ENCODE results near the gene DCLK1.

- TF ChIP-seq CTCF (IDR thresholded peaks at IDR 0.05 in 2 of 3, conservative IDR thresholded peaks at IDR 0.05 in 1 of 3; ENCODE audit: control insufficient read depth in 2 of 3, extremely low read depth in 1 of 3, insufficient read depth in 1 of 3, low read depth in 3 of 3, low read length in 3 of 3) (no peak), USF1 (IDR thresholded peaks at IDR 0.05; ENCODE audit: borderline replicate concordance, extremely low read length, insufficient read depth, low read depth, low read length) (no peak), POLR2A (IDR thresholded peaks at IDR 0.05; ENCODE audit: low read depth, low read length) (no peak), BRCA1 (IDR thresholded peaks at IDR 0.05; ENCODE audit: low read depth, low read length) (no peak), SREBF2 (IDR thresholded peaks at IDR 0.05; ENCODE audit: low read length) (no peak), POLR2AphosphoS5 (IDR thresholded peaks at IDR 0.05; ENCODE audit: low read length) (no peak), ZZZ3 (IDR thresholded peaks at IDR 0.05; ENCODE audit: control insufficient read depth, insufficient read length, low read depth) (no peak), PRDM15 (CRISPR knock-in tag; IDR thresholded peaks at IDR 0.05) (no peak), JUND (IDR thresholded peaks at IDR 0.05; ENCODE audit: low read depth, low read length) (no peak), DPF2 (IDR thresholded peaks at IDR 0.05) (no peak), NKRF (conservative IDR thresholded peaks at IDR 0.05) (no peak), CREB1 (IDR thresholded peaks at IDR 0.05; ENCODE audit: low read depth) (no peak)
Observed at GRCh38 chr13:35984776-35985453, 146.3 kb downstream of the DCLK1 start.
